Activated naive CD4-positive, alpha-beta T cell treated with anti-CD3 and anti-CD28 coated beads for 36 hours (primary cell): Measurements from ENCODE around the gene C5orf63. TPM values are rescaled to one million over a fixed set of nuclear protein-coding genes. Genes with fewer than 3 reads are reported as not detected.

ENCODE experiments used
- CTCF ChIA-PET: fragments of 350-600 bp; sonication (Branson Sonifier 250); formaldehyde crosslinking; loops from one replicate; lab custom pipeline; 2021; ENCODE audit warnings: antibody characterized with exemption; lab: Charles Lee
- DNase-seq: peaks from one replicate; pipeline ENCODE4 v3.0.0-alpha.2; 2020
- H3K27ac Mint-ChIP-seq: one replicate; pipeline ENCODE4 v1.8.0; 2021; ENCODE audit warnings: mild to moderate bottlenecking, mixed read lengths
- H3K27me3 Mint-ChIP-seq: one replicate; pipeline ENCODE4 v1.8.0; 2021; ENCODE audit warnings: low read depth, mixed read lengths
- H3K36me3 Mint-ChIP-seq: one replicate; pipeline ENCODE4 v1.8.0; 2021; ENCODE audit warnings: low read depth, mixed read lengths
- H3K4me1 Mint-ChIP-seq: one replicate; pipeline ENCODE4 v1.8.0; 2021; ENCODE audit warnings: low read depth, mixed read lengths
- H3K4me3 Mint-ChIP-seq: one replicate; pipeline ENCODE4 v1.8.0; 2021; ENCODE audit warnings: mild to moderate bottlenecking, moderate library complexity, mixed read lengths
- H3K9me3 Mint-ChIP-seq: one replicate; pipeline ENCODE4 v1.8.0; 2021; ENCODE audit warnings: mixed read lengths
- intact Hi-C: fragments of 100-400 bp; cut with micrococcal nuclease; formaldehyde crosslinking; loops from one replicate; pipeline ENCODE4 v1.15.1; 2023
- total RNA-seq, 2 experiments: library from RNA; stranded (reverse); gene quantifications; one replicate each; pipeline ENCODE4 v1.2.3, GENCODE V29; 2021

Gene C5orf63
- total RNA-seq, 2 experiments from 2014 or later, result 9.4 to 11.6 TPM

DNA sequence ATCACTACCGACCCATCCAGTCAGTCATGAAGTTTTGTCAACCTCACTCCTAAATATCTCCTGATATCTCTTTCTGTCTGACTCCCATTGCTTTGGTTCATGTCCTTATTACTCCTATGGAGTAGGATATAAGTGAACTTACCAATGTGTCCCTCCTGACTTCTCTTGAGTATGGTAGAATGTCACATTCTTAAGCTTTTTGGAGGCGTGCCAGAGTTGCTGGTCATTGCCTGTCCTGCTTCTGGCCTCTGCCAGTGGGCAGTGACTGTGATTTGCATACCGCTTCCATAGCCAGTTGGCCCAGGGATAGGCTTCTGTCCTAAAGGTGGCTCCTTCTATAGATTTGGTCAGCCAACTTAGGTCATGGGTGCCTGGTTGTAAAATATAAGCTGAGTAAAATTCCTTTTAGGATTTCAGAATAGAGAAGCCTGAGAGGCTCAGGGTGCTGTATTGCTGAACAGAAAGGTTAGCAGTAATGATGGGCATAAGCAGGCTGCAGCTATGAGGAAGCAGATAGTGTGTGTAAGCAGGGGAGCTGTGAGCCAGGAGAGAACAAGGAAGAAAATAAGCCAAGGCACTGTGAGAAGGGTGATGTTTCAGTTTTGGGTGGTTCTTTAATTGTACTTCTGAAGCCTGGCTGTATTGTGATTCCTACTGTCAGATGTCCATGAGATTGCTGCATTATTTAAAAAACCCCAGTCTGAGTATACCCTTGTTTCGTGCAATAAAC lies 26.8 kb downstream of the C5orf63 start:
- Mint-ChIP-seq H3K27me3 (no peaks in the 10 kb centered on the region), H3K9me3 (no peaks in the 10 kb centered on the region)
- CTCF ChIA-PET, result interaction anchor here (1.0 kb wide), 1 partner anchor 11 kb away, joined by 3 read pairs; no protein-coding TSS in a partner anchor

GRCh38 chr5:127042593-127042992 lies 30.7 kb downstream of the C5orf63 start:
- H3K27me3 Mint-ChIP-seq, result no peaks in the 10 kb centered on the region
- no peaks in the 10 kb centered on the region for H3K4me1 Mint-ChIP-seq
- H3K9me3 Mint-ChIP-seq, result no peaks in the 10 kb centered on the region
- DNase-seq, result no peak
- intact Hi-C loops, result loop anchor here (1.0 to 2.0 kb wide), 2 partner anchors 366 to 386 kb away; no protein-coding TSS in a partner anchor
- no peak overlapping the region for H3K27ac Mint-ChIP-seq
- peaks cover 2% of the 10 kb centered on the region for H3K36me3 Mint-ChIP-seq
- H3K4me3 Mint-ChIP-seq, result no peak overlapping the region
- CTCF ChIA-PET, result no interaction called here

More for the DNA sequence above, 26.8 kb downstream of the C5orf63 start:
- no peak overlapping the region for H3K4me3 Mint-ChIP-seq
- intact Hi-C loops, result no loop called here
- peaks cover under 1% of the 10 kb centered on the region for H3K36me3 Mint-ChIP-seq
- DNase-seq, result no peak
- H3K27ac Mint-ChIP-seq, result no peak overlapping the region
- H3K4me1 Mint-ChIP-seq, result no peaks in the 10 kb centered on the region

DNA sequence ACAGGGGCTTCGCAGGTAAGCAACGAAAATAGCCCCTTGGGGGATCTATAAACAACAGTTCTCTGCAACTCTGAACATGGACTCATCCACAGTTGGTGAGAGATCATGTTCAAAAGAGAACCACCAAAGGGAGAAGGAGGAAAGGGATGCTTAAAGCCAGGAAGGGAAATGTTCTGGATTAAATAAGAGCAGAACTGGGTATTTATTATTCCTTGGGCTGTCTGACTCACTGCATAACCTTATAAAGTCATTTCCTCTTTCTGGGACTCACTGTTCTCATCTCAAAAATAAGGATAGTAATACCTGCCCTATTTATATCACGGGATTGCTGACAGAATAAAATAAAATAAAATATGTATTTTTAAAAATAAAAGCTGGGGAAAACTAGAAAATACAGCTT lies 31.7 kb downstream of the C5orf63 start:
- Mint-ChIP-seq H3K4me1 (no peaks in the 10 kb centered on the region), H3K9me3 (no peaks in the 10 kb centered on the region), H3K27me3 (no peaks in the 10 kb centered on the region), H3K4me3 (no peak overlapping the region), H3K36me3 (peaks cover 2% of the 10 kb centered on the region), H3K27ac (no peak overlapping the region)
- intact Hi-C loops, result no loop called here
- no peak for DNase-seq
- CTCF ChIA-PET, result interaction anchor here (0.6 kb wide), 1 partner anchor 284 kb away, joined by 6 read pairs; no protein-coding TSS in a partner anchor

DNA sequence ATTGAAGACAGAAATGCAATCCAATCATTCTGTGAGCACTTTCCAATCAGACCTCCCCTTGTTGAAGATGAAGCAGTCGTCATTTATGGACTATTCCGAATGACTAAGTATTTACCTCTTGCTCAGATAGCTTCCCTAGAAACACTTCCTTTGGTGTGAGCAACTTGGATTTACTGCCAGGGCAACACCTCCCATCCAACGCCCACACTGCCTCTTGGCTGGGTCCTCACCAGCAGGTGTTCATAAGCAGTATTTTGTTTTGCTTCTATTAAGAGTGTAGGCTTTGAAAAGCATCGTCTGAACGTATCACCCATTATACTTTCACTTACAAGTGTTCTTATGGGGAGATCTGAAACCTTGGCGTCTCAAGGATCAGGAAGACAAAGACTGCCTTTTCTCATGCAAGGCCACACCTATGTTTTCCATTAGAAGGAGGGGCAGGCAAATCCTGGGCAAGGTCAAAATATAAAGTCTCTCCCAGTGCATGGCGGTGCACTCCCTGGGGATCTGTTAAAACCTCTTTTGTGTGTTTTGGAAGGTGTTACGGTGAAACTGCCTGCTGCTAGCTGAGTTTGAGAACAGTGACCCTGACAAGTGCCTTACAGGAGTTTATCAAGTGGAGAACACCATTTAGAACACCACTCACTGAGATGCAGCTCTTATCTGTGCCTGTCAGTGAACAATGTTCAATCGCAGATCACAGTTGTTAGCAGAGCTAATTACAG lies 32.3 kb downstream of the C5orf63 start:
- H3K27ac Mint-ChIP-seq, result no peak overlapping the region
- peaks cover 2% of the 10 kb centered on the region for H3K27me3 Mint-ChIP-seq
- H3K4me1 Mint-ChIP-seq, result no peaks in the 10 kb centered on the region
- peaks cover 2% of the 10 kb centered on the region for H3K36me3 Mint-ChIP-seq
- CTCF ChIA-PET, result interaction anchor here (0.6 kb wide), 1 partner anchor 283 kb away, joined by 6 read pairs; no protein-coding TSS in a partner anchor
- no peak for DNase-seq
- no peak overlapping the region for H3K4me3 Mint-ChIP-seq
- intact Hi-C loops, result no loop called here
- no peaks in the 10 kb centered on the region for H3K9me3 Mint-ChIP-seq

DNA sequence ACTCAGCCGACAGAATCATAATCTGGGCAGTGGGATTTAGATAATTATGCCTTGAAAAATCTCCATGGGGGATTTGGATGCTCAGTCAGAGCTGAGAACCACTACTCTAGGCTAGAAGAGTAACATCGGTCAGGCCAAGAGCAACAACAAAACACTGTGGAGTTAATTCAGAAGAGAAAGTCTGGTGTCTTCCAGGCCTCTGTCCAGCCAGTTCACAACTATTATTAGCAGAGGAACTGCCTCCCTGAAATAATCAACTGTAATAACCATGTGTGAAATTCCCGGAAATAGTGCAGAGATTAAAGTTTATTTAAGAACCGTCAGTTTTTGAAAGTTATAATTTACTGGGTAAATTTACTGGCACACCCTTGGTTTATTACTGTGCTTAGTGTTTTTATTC lies 34.8 kb downstream of the C5orf63 start:
- Mint-ChIP-seq H3K4me3 (no peak overlapping the region), H3K27ac (no peak overlapping the region), H3K4me1 (no peaks in the 10 kb centered on the region), H3K36me3 (peaks cover 2% of the 10 kb centered on the region), H3K27me3 (peaks cover 2% of the 10 kb centered on the region), H3K9me3 (no peaks in the 10 kb centered on the region)
- intact Hi-C loops, result no loop called here
- DNase-seq, result no peak
- CTCF ChIA-PET, result no interaction called here

GRCh38 chr5:127031863-127032232 lies 41.5 kb downstream of the C5orf63 start:
- peak overlapping the region; percentile 93 for H3K4me3 Mint-ChIP-seq
- intact Hi-C loops, result loop anchor here (2.0 to 5.0 kb wide), 2 partner anchors 585 to 1051 kb away; partner anchors contain the start of gene SLC12A2

GRCh38 chr5:127031147-127031862 lies 42.0 kb downstream of the C5orf63 start:
- CTCF ChIA-PET, result interaction anchor here (0.5 to 1.4 kb wide), 6 partner anchors 24 to 462 kb away, joined by 3 to 4 read pairs (median 4); no protein-coding TSS in a partner anchor
- intact Hi-C loops, result loop anchor here (2.0 to 5.0 kb wide), 2 partner anchors 584 to 1051 kb away; partner anchors contain the start of gene SLC12A2
- H3K36me3 Mint-ChIP-seq, result no peaks in the 10 kb centered on the region
- peak overlapping the region; percentile 93 for H3K4me3 Mint-ChIP-seq
- H3K27ac Mint-ChIP-seq, result no peak overlapping the region
- DNase-seq, result peak; percentile 40
- no peaks in the 10 kb centered on the region for H3K9me3 Mint-ChIP-seq
- peaks cover 28% of the 10 kb centered on the region for H3K4me1 Mint-ChIP-seq
- peaks cover 2% of the 10 kb centered on the region for H3K27me3 Mint-ChIP-seq

More at GRCh38 chr5:127031863-127032232, 41.5 kb downstream of the C5orf63 start:
- Mint-ChIP-seq H3K27ac (no peak overlapping the region), H3K4me1 (peaks cover 24% of the 10 kb centered on the region), H3K36me3 (no peaks in the 10 kb centered on the region), H3K27me3 (peaks cover 2% of the 10 kb centered on the region), H3K9me3 (no peaks in the 10 kb centered on the region)
- no peak for DNase-seq
- CTCF ChIA-PET, result interaction anchor here (0.7 to 1.1 kb wide), 3 partner anchors 26 to 462 kb away, joined by 3 to 4 read pairs (median 4); no protein-coding TSS in a partner anchor

- peaks cover 31% of the 10 kb centered on the region for H3K4me1 Mint-ChIP-seq
- no peaks in the 10 kb centered on the region for H3K9me3 Mint-ChIP-seq
- H3K27me3 Mint-ChIP-seq, result no peaks in the 10 kb centered on the region
- H3K27ac Mint-ChIP-seq, result peak within 1 kb of the TSS; percentile 75
- H3K36me3 Mint-ChIP-seq, result no peaks in the 10 kb centered on the region
- CTCF ChIA-PET, result interaction anchor here (0.5 to 1.4 kb wide), 3 partner anchors 24 to 414 kb away, joined by 3 to 4 read pairs (median 3); no protein-coding TSS in a partner anchor
- intact Hi-C loops, result loop anchor here (1.0 to 5.0 kb wide), 14 partner anchors 18 to 1052 kb away; partner anchors contain the start of genes C5orf63, PRRC1 and SLC12A2
- DNase-seq, result peak; percentile 94
- peak within 1 kb of the TSS; percentile 93 for H3K4me3 Mint-ChIP-seq
Observed at GRCh38 chr5:127030259-127031146, 42.8 kb downstream of the C5orf63 start, which contains the start of gene MARCHF3. TSS of gene MARCHF3 (minus strand) at chr5:127030558. CDS start at chr5:126918171, 112,387 bp downstream.

DNA sequence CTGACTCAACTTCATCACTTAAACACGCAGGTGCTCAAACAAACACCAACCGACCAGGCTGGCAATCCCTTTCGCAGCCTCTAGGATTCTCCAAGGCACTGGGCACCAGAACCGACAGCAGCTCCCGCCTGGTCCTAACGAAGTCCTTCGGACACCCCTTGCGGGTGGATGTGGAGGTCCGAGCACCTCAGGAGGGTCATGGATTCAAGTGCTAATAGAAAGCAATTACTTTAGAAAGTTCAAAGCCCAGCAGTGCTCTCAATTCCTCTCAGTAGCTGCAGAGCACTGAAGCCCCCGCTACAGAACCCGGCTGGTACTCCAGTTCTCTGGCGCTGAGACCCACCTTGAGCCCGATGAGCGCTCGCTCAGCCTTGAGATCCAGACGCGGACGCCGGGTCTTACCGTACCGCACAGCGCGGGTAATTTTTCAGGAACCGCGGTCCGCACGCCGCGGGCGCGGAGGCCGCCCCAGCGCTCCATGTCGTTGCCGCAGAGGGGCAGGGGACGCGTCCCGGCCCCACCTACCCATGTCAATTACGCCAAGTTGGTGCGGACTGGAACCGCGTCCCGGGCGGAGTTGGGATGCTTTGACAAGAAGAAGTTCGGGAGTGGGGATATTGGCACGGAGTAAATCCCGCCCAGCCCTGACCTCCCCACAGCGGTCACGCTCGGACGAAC lies 43.6 kb downstream of the C5orf63 start:
- DNase-seq, result peak; percentile 78
- no peaks in the 10 kb centered on the region for H3K36me3 Mint-ChIP-seq
- H3K27ac Mint-ChIP-seq, result peak overlapping the region; percentile 36
- intact Hi-C loops, result loop anchor here (1.0 to 5.0 kb wide), 16 partner anchors 9 to 1053 kb away; partner anchors contain the start of genes C5orf63, PRRC1 and SLC12A2
- CTCF ChIA-PET, result interaction anchor here (0.7 kb wide), 2 partner anchors 58 to 155 kb away, joined by 3 to 4 read pairs; no protein-coding TSS in a partner anchor
- no peaks in the 10 kb centered on the region for H3K27me3 Mint-ChIP-seq
- H3K4me1 Mint-ChIP-seq, result peaks cover 34% of the 10 kb centered on the region
- no peaks in the 10 kb centered on the region for H3K9me3 Mint-ChIP-seq
- peak overlapping the region; percentile 93 for H3K4me3 Mint-ChIP-seq

GRCh38 chr5:127028822-127029457 lies 44.4 kb downstream of the C5orf63 start:
- CTCF ChIA-PET, result interaction anchor here (0.6 to 0.7 kb wide), 3 partner anchors 23 to 948 kb away, joined by 3 read pairs; no protein-coding TSS in a partner anchor
- no peak for DNase-seq
- H3K4me1 Mint-ChIP-seq, result peaks cover 37% of the 10 kb centered on the region
- no peak overlapping the region for H3K27ac Mint-ChIP-seq
- intact Hi-C loops, result loop anchor here (1.0 to 2.0 kb wide), 2 partner anchors 9 to 176 kb away; no protein-coding TSS in a partner anchor
- H3K36me3 Mint-ChIP-seq, result no peaks in the 10 kb centered on the region
- no peaks in the 10 kb centered on the region for H3K9me3 Mint-ChIP-seq
- H3K27me3 Mint-ChIP-seq, result no peaks in the 10 kb centered on the region
- H3K4me3 Mint-ChIP-seq, result peak overlapping the region; percentile 93
